Stimulated activated CD4-positive, alpha-beta T cell treated with anti-CD3 and anti-CD28 coated beads, Interleukin-12 subunit alpha, Interleukin-12 subunit beta, amount 100 ng/mL, for 4 hours (primary cell): ENCODE data around the gene CATSPERB.
"Not testable (repeated sequence)": the region's sequence is repeated elsewhere in the genome, so short reads cannot be mapped to it uniquely, and the experiment has no call there.

ENCODE experiments used
- DNase-seq: peaks from one replicate; pipeline ENCODE4 v3.0.0-alpha.2; 2020

The CATSPERB gene

GRCh38 chr14:91731986-91732385 lies at the start of gene CATSPERB:
TSS of gene CATSPERB (minus strand) at chr14:91732086. CDS start at chr14:91729479, 2,607 bp downstream.
- DNase-seq = no peak

- DNase-seq = no peak
These were observed 48.6 kb upstream of the CATSPERB start for GRCh38 chr14:91780452-91780851.

- no peak for DNase-seq
These were observed 46.3 kb upstream of the CATSPERB start for GRCh38 chr14:91778217-91778616.

GRCh38 chr14:91774140-91775096 lies 42.5 kb upstream of the CATSPERB start:
- no peak for DNase-seq

GRCh38 chr14:91770185-91770584 lies 38.3 kb upstream of the CATSPERB start:
- DNase-seq = no peak

- DNase-seq = no peak
These were observed 23.8 kb upstream of the CATSPERB start for GRCh38 chr14:91755570-91756295.

- DNase-seq = no peak
These were observed 22.9 kb upstream of the CATSPERB start for GRCh38 chr14:91754819-91755218.

- no peak for DNase-seq
These were observed 22.3 kb upstream of the CATSPERB start for GRCh38 chr14:91754185-91754584.

- DNase-seq = no peak
These were observed 21.7 kb upstream of the CATSPERB start for GRCh38 chr14:91753501-91754128.

GRCh38 chr14:91752961-91753360 lies 21.1 kb upstream of the CATSPERB start:
- DNase-seq = no peak

GRCh38 chr14:91751719-91752118 lies 19.8 kb upstream of the CATSPERB start:
- DNase-seq = no peak

- no peak for DNase-seq
These were observed 18.8 kb upstream of the CATSPERB start for GRCh38 chr14:91750634-91751198.

GRCh38 chr14:91749868-91750267 lies 18.0 kb upstream of the CATSPERB start:
- DNase-seq = no peak

- DNase-seq = no peak
These were observed 16.2 kb upstream of the CATSPERB start for GRCh38 chr14:91748049-91748448.

GRCh38 chr14:91745344-91745743 lies 13.5 kb upstream of the CATSPERB start:
- no peak for DNase-seq

GRCh38 chr14:91744068-91744480 lies 12.2 kb upstream of the CATSPERB start:
- DNase-seq = no peak

- DNase-seq = no peak
These were observed 11.4 kb upstream of the CATSPERB start for GRCh38 chr14:91743305-91743653.

- DNase-seq = no peak
These were observed 10.9 kb upstream of the CATSPERB start for GRCh38 chr14:91742621-91743304.

GRCh38 chr14:91739867-91740266 lies 8.0 kb upstream of the CATSPERB start:
- not testable (repeated sequence) for DNase-seq

- no peak for DNase-seq
These were observed 5.7 kb upstream of the CATSPERB start for GRCh38 chr14:91737619-91738018.

GRCh38 chr14:91732859-91733477 lies 1.1 kb upstream of the CATSPERB start:
- DNase-seq = no peak

GRCh38 chr14:91732439-91732838 lies 553 bp upstream of the CATSPERB start:
- no peak for DNase-seq
